HTR-8/SVneo (cell line): Measurements from ENCODE around the gene MEDAG.

Source experiments
- DNase-seq: peaks from one replicate; pipeline ENCODE4 v3.0.0; 2011; ENCODE audit warnings: low spot score, mixed read lengths; ENCODE audit not compliant: insufficient read length
- FAIRE-seq: peaks from 2 replicates; lab custom pipeline; 2011; peaks lifted over from hg19 to GRCh38; lab: Jason Lieb, UNC

MEDAG gene

DNA sequence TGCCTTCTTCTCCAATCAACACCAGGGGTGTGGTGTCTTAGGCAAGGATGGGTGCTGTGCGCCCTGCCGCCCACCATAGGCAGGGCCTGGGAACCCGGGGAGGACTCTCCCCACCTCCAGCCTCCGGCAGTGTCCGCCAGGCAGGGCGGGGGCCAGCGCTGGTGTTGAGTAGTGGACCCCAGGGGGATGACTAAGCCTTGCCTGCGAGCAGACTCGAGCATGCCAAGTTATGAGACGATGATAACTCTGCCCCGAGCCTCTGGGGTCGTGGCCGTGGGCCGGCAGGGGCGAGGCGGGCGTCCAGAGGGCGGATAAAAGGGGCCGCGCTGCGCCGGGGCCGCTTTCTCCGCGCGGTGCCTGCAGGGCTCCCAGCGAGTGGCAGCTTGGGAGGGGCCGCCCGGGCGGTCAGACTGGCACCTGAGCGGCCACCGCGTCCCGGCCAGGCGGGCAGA lies at the start of gene MEDAG:
MEDAG (plus strand) TSS at position 340 of the 452 bp plus-strand sequence. CDS start 245 bp downstream, outside the sequence.
- FAIRE-seq (no peak), DNase-seq (no peak)

DNA sequence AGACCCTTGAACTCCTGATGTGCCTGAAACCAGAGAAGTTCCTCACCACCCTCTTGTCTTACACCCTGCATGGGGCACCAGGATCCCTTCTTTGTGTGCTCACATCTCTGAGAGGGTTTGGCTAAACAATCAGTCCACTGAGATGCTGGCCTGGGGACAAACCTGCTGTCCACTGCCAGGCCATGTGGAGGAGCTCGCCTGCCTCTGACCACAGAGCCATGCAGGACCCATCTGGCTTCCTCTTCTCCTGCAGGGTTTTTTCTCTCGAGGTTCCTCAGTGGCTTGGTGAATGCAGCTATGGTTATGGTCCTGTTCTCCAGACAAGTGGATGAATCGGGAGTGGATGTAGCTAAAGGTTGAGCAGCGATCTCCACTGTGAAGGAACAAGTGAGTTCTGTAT lies 49.1 kb upstream of the MEDAG start:
- DNase-seq (no peak), FAIRE-seq (no peak)

DNA sequence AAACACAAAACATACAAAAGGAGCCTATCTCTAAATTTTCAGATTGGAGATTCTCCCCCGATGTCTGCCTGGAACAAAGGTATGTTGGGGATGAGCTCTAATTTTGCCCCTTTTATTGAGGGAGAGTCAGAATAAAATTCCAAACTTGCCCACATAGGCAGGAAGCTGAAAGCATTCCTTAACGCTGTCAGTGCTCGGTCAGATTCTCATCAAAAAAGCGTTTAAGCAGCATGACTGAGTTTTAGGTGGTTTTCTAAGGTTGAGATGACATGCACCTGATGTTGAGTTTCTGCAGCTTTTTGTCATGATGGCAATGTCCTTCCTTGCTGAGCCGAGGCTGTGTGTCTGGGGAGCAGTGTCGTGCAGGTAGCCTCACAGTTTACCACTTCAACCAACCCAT lies 48.4 kb upstream of the MEDAG start:
- DNase-seq, result no peak
- FAIRE-seq, result no peak

DNA sequence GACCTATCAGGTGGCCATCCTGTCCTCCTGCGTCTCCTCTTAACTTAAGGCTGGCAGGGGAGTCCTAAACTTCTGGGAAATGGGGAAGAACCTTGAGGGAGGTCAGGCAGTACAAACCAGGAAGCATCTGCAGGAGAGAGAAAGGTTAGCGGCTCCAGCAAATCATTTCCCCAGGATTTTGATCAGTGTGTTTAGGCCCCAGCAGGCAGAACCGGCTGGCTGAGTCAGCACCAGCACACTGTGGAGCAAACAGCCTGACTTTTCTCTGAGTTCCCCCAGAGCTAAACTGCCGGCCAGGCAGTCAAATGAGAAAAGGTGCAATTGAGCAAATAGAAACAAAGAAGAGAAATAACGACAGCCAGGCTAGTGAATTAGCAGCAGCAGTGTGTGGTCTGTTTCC lies 46.7 kb upstream of the MEDAG start:
- DNase-seq, result no peak
- FAIRE-seq, result no peak

DNA sequence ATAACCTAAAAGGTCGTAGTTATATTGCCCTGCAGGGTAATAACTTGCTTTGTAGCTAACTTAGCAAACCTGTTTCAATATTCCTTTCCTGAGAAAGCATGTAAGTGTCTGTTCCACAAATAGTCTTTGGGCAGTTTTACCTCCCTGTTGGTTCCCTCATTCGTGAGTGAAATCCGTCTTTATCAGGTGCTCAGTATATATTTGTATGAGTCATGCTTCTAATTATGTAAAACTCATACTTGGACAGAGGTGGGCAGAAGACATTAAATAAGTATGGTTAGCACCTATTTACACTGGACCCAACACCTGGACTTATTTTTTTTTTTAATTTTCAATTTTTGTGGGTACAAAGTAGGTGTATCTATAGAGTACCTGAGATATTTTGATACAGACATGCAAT lies 44.9 kb upstream of the MEDAG start:
- no peak for FAIRE-seq
- no peak for DNase-seq

DNA sequence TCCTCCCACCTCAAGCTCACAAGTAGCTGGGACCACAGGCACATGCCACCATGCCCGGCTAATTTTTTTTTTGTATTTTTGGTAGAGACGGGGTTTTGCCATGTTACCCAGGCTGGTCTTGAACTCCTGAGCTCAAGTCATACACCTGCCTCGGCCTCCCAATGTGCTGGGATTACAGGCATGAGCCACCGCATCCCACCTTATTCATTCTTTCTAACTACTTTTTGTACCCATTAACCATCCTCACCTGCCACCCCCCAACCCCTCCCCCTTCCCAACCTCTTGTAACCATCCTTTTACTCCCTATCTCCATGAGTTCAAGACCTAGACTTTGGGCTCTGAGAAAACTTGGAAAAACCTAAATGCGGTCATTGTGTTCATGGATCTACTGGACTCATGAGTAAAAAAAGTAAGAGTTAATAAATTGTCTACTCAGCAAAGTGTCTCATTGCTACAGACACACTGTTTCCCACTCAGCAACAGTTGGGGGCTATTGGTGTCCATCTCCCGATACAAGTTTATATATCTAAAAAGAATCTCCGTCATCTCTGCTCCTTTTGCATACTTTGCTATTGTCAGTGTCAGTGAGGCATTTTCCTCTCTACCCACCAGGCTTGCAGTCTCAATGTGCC lies 44.1 kb upstream of the MEDAG start:
- no peak for FAIRE-seq
- DNase-seq, result no peak

DNA sequence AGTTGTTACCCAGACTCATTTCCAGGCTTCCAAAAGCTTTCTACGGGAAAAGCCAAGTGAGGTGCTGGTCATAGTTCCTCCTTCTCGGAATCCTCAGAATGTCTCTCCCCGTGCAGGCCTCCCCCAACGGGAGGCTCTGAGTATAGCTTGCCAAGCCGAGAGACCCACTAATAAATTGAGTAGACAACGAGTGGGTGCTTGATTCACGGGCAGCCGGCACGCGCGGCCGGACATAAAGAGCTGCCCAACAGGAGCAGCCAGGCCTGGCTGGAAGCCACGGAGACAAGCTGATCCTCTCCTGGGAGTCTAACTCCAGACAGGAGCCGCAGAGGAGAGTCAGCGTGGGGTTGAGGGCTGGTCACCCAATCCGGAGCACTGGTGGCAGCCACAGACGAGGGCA lies 43.4 kb upstream of the MEDAG start:
- no peak for FAIRE-seq
- no peak for DNase-seq

DNA sequence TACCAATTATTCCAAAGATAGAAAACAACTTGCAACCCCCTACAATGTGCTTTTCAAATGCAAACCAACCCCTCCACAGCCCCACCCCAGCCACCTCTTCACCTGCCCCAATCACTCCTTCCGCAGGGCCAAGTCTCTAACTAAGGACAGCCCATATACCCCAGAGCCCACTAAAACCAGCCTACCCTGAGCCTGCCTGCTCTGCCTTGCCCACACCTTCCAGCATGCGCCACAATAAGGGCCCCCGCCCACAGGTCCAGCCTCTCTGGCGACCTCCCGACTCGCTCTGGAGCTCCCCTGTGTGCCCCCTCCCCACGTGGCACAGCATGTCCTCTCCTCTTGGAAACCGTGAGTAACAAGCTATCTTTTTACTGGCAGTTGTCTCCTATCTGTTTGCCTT lies 42.8 kb upstream of the MEDAG start:
- DNase-seq (no peak), FAIRE-seq (no peak)

DNA sequence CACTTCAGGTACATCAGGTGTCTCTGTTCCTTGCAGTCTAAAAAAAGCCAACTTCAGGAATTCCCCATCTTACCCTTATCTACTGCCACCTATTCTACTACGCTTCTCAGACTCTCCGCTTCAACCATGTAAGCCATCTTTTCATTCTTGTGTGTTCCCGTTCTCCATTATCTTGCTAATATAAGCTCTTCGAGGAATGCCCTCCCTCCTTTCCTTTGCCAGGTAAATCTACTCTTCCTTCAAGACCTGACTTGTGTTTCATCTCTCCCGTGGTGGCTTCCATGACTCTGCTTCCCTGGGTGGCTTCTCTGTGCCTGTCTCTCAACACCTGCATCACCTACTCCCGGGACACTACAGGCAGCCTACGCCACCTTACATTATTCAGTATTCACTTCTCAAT lies 42.3 kb upstream of the MEDAG start:
- no peak for FAIRE-seq
- DNase-seq, result no peak

DNA sequence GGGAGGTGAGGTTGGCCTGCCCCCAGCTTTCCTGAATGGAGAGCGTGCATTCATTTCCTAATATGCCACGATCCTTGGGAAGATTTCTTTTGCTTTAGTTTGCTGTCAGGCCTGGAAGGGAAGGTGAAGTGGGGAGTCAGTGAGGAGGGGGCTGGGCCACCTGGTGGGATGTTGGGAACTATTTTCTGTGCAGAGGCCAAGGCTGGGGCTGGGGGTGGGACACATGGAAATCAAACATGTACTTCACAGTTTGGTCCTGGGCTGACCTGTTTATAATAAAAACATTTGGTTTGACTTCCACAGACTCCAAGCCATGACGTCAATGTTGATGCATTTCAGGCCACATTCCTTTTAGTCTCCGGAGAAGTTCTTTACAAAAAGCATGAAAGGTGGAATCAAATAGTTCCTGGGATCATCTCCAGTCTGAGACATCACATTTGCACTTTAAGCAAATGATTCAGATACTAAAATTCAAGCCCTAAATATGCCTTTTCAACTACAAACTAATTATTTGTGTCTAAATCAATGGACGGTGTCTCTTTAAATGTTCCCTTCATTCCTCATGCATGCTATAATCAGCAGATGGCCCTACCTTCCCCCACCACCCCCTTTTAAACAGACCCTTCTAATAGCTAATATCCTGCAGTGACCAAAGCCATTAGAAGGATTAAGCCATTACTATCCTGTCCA lies 41.5 kb upstream of the MEDAG start:
- no peak for FAIRE-seq
- no peak for DNase-seq

DNA sequence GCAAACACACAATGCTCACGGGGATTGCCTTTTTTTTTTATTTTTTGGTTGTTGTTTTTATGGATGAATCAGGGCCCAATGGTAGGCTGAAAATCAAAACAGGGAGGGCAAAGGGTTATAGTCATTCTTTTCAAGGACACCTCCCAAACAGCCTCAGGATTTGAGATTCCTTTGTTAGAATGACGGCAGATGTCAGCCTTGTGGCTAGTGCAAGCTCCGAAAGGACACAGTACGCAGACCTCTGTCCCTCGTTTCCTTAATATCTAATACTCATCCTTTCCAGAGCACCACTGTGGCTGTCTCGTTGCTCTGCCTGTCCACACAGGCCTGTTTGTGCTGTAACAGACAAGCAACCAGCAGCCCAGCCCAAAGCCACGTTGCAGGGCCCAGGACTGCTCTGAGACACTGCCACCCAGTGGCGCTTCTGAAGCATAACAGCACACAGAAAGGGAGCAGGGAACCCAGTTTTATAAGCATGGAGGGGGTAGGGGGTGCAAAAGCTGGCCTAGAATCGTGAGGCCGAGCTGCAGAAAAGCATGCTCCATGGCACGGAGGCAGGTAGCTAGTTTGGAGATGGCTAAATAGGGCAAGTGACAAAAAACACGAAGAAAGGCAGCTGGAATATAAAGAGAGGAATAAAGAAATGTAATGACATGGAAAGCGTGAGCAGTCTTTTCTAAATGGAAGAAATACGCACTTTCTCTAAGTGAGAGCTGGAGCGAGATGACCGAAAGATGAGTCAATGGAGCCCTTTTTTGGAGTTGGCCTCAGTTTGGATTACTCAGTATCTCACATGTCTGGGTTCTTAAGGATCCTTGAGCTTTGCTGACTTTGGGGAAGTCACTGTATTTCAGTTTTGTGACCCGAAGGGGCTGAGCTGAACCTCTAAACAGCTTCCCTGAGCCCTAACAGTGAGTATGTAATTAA lies 40.7 kb upstream of the MEDAG start:
- DNase-seq (peak; percentile 67), FAIRE-seq (no peak)

DNA sequence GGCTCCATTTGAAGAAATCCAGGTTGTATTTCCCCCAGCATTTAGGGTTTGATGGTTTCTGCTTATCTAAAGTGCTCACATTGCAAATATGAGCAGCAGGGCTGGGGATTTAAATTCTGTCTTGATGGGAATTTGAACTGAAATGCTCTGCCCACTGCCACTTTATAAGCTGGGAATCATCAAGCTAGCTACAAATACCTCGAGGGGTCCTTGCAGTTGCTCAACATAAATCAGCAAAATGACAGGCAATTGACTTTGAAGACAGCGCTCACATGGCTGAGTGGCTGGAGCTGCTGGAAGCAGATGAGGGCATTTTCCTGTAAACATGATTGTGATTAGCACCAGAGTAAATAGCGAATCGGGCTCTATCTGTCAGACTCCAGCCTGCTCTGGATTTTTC lies 39.4 kb upstream of the MEDAG start:
- DNase-seq, result no peak
- FAIRE-seq, result no peak

DNA sequence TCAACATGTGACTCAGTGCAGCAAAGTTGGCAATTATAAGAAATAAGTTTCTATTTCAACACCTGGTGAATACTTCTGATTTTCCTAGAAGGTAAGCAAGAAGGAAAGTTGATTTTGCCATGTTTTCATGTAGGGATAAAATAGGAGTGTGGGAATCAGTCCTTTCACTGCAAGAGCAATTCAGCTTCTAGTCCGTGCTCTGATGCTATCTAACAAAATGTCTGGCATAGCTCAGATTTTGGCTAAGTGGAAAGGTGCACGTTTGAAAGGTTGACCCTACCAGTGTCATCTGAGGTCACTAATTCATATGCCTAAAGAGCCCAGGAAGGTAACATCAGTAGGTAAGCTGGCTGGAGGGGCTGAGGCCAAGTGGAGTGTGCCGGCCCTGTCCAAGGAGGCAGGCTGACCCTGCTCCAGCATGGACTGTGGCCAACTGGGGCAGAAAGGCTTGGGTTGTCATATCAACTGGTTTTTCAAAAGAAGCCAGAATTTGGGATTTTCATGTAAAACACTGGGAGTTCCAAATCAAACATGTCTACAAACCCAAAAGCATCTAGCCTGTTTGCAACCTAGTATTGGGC lies 38.9 kb upstream of the MEDAG start:
- FAIRE-seq, result no peak
- no peak for DNase-seq

DNA sequence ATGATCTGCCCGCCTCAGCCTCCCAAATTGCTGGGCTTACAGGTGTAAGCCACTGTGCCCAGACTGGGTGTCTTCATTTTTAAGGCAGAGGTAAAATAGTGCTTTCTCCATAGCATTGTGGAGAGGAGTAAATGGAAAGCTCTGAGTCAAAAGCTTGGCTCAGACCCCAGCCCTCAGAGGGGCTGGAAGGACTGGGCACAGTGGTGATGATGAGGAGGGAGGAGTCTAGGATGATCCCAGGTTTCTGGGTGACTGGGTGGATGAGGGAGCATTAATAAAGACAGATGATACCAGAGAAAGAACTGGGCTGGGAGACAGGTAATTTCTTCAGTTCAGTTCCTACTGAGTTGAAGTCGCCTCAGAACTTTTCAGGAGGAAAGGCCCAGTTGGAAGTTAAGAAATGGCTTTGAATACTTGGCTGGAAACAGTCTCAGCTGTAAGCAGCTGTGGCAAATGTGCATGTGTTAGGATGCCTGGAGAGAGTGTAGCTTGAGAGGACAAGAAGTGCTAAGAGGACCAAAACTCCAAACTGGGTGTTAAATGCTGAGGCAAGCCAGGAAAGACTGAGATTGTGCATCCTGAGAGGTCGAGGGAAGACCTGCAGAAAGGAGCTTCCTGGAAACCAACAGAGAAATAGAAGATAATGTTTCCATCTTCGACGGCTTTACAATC lies 37.1 kb upstream of the MEDAG start:
- DNase-seq, result no peak
- no peak for FAIRE-seq

DNA sequence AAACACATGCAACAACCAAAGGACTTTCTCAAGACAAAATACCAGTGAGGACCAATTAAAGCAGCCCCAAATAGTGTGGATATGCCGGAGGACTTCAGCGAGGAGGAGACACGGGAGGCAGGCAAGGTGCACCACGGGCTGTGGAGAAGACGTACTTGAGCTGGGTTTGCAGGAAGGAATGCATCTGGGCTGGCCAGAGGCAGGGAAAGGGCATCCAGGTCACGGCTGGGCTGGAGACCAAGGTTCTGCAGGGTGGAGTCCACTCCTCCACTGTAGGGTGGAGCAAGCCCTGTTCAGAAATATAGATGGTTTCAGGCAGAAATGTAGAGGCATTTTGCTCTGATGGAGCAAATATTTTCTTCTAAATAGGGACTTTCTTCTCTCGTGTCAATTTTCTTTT lies 36.6 kb upstream of the MEDAG start:
- FAIRE-seq (no peak), DNase-seq (no peak)

DNA sequence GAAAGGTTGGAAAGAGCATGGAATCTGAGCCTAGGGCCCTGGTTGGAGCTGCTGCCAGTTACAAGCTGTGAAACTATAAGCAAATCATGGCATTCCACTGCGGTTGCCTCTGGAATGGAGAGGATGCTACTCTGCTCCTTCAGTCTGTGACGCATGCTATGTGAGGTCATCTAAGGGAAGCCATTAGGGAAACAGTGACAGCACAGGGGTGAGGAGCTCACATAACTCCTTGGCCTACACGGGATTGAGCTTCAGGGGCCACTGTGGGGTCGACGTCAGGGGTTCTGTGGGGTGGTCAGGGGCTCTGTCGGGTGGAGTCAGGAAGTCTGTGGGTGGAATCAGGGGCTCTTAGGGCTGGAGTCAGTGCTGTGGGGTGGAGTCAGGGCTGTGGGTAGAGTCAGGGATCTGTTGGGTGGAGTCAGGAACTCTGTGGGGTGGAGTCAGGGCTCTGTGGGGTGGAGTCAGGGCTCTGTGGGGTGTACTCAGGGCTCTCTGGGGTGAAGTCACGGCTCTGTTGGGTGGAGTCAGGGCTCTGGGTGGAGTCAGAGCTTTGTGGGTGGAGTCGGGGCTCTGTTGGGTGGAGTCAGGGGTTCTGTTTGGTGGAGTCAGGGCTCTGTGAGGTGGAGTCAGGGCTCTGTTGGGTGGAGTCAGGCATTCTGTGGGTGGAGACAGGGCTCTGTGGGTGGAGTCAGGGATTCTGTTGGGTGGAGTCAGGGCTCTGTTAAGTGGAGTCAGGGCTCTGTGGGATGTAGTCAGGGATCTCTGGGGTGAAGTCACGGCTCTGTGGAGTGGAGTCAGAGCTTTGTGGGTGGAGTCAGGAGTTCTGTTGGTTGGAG lies 35.8 kb upstream of the MEDAG start:
- peak; percentile 42 for FAIRE-seq

DNA sequence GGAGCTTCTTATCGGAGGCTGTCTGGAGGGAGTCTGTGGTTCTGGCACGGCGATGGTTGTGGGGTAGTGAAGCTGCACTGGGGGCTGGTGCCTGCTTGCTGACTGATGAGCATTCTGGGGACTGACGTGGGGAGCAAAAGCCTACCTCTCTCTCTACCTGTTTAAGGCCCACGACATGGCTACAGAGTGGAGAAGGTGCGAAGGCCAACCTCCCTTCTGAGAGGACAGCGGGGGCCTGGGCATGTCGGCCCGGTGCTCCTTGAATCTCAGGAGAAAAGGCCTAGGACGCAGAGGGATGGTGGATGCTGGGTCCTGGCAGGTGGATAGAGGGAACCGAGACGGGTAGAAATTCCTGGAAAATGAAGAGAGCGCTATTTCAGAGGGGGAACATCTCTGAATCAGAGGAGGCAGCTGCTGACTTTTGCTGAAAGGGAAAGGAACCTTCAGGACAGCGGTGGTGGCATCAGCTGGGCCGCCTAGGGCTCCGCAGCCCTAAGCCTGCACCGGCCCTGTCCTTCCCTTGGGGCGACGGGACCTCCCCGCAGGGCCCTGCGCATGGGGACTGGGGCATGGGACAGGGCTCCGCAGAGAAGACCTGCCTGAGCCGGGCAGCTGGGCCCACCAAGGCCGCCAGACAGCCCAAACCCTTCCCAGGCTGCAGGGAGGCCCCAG lies 35.0 kb upstream of the MEDAG start:
- FAIRE-seq (no peak), DNase-seq (no peak)

More for the DNA sequence above, 35.8 kb upstream of the MEDAG start:
- peak; percentile 78 for DNase-seq

DNA sequence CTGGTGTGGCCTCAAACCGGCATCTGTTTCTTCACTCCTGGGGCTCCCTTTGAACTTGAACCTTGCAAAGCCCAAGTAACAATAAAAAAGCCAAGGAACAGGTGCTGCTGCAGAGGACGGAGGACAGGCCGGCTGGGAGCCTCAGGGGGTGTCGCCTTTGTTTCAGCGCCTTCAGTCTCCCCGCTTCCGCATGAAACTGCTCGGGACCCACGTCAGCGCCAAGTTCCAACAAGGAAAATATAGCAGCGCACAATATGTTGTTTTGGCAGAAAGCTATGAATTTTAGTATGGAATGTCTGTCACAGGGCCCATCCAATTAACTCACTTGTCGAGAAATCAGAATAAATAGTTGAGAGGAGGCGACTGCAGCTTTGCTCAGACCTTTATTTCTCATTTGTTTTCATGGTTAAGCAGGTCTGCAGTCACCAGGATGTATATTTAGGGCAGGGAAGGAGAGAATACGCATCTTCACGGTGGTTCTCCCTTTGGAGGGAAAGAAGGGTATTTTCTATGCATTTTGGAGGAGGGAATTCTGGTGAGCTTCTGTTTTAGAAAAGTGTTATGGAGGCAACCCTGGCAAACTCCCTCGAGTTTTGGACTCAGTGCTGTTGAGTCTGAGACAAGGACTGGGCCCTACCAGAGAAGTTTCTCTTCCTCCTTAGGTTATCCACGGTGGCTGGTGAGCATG lies 34.3 kb upstream of the MEDAG start:
- FAIRE-seq (no peak), DNase-seq (no peak)
